B cell (primary cell): ENCODE measurements around the gene CRTC1. TPM values are rescaled to one million over a fixed set of nuclear protein-coding genes. Genes with fewer than 3 reads are reported as not detected.
A peak's percentile ranks its signal among the peaks of the same experiment; 100 is the strongest.

Experiments
- ATAC-seq: fragments of 200-7000 bp; cut with Tn5 transposase; one replicate; pipeline ENCODE4 v1.10.0; 2021; ENCODE audit warnings: low read depth, mild to moderate bottlenecking, moderate number of reproducible peaks, moderate library complexity
- CTCF ChIA-PET: fragments of 350-600 bp; sonication (Branson Sonifier 250); formaldehyde crosslinking; loops from one replicate; lab custom pipeline; 2021; ENCODE audit warnings: antibody characterized with exemption, inconsistent platforms; lab: Charles Lee
- POLR2A ChIA-PET: fragments of 350-600 bp; sonication (Branson Sonifier 250); formaldehyde crosslinking; loops from one replicate; lab custom pipeline; 2021; ENCODE audit warnings: antibody characterized with exemption; lab: Charles Lee
- DNase-seq: peaks from one replicate; pipeline ENCODE4 v3.0.0; 2013
- H2AFZ ChIP-seq: 2 replicates; pipeline ENCODE4 v1.6.1; 2012; ENCODE audit warnings: mild to moderate bottlenecking, low read depth, low read length; ENCODE audit not compliant: insufficient read depth, poor library complexity, severe bottlenecking
- H3K27ac ChIP-seq, 2 donors: 1 replicate in 1 of 2; 2 replicates in 1 of 2; pipeline ENCODE4 v1.5.1; 2012 to 2013; ENCODE audit warnings: low read length in 2 of 2, mild to moderate bottlenecking in 2 of 2, moderate library complexity in 1 of 2
- H3K27me3 ChIP-seq, 4 experiments: fragments of 200-600 bp in 1 of 4; sonication (generic) in 1 of 4; replicated peaks in 1 of 4; 1 replicate in 2 of 4; 2 replicates in 2 of 4; pipeline versions ENCODE4 v1.6.1 to v1.7.0; 2013 to 2016; ENCODE audit warnings: low read length in 3 of 4, mild to moderate bottlenecking in 2 of 4, mixed read lengths in 1 of 4, moderate library complexity in 1 of 4; ENCODE audit not compliant: insufficient read depth in 4 of 4, control insufficient read depth in 3 of 4; ENCODE audit errors: control extremely low read depth in 1 of 4
- H3K36me3 ChIP-seq, 2 experiments: replicated peaks in 1 of 2; 1 replicate in 1 of 2; 2 replicates in 1 of 2; pipeline versions ENCODE4 v1.6.1 to v1.7.1; 2013; ENCODE audit warnings: low read length in 1 of 2; ENCODE audit not compliant: insufficient read depth in 2 of 2, control insufficient read depth in 1 of 2; ENCODE audit errors: control extremely low read depth in 1 of 2, extremely low read depth in 1 of 2
- H3K4me1 ChIP-seq, 2 donors: fragments of 200-600 bp in 1 of 2; sonication (generic) in 1 of 2; 1 replicate in 1 of 2; 2 replicates in 1 of 2; pipeline versions ENCODE4 v1.5.1 to v1.6.1; 2013 to 2017; ENCODE audit warnings: low read length in 2 of 2; ENCODE audit not compliant: control insufficient read depth in 2 of 2, insufficient read depth in 2 of 2
- H3K4me2 ChIP-seq: replicated peaks from 2 replicates; pipeline ENCODE3; 2012; ENCODE audit warnings: mild to moderate bottlenecking, low read depth, low read length; ENCODE audit not compliant: poor library complexity, severe bottlenecking
- H3K4me3 ChIP-seq, 5 experiments: fragments of 200-600 bp in 1 of 5; sonication (generic) in 1 of 5; 1 replicate in 3 of 5; 2 replicates in 2 of 5; pipeline versions ENCODE4 v1.5.1 to v1.7.0; 2011 to 2016; ENCODE audit warnings: low read length in 4 of 5, mild to moderate bottlenecking in 4 of 5, low read depth in 2 of 5, control low read depth in 1 of 5, moderate library complexity in 1 of 5; ENCODE audit not compliant: insufficient read depth in 1 of 5; ENCODE audit errors: control extremely low read depth in 1 of 5, extremely low read depth in 1 of 5
- H3K79me2 ChIP-seq: fragments of 200-600 bp; sonication (generic); one replicate; pipeline ENCODE4 v1.6.0; 2016; ENCODE audit warnings: low read length; ENCODE audit not compliant: control insufficient read depth, insufficient read depth
- H3K9ac ChIP-seq: fragments of 200-600 bp; sonication (generic); 2 replicates; pipeline ENCODE4 v1.6.1; 2017; ENCODE audit warnings: mild to moderate bottlenecking, low read length, moderate library complexity
- H3K9me3 ChIP-seq, 3 donors: one replicate each; pipeline versions ENCODE4 v1.6.1 to v1.7.1; 2013; ENCODE audit warnings: low read length in 2 of 3; ENCODE audit not compliant: control insufficient read depth in 2 of 3, insufficient read depth in 1 of 3; ENCODE audit errors: control extremely low read depth in 1 of 3
- H4K20me1 ChIP-seq: 2 replicates; pipeline ENCODE4 v1.6.0; 2012; ENCODE audit warnings: mild to moderate bottlenecking, low read length; ENCODE audit not compliant: insufficient read depth, control insufficient read depth, poor library complexity, severe bottlenecking
- H3K27ac Mint-ChIP-seq: one replicate; pipeline ENCODE4 v1.8.0; 2021; ENCODE audit warnings: mixed read lengths
- H3K27me3 Mint-ChIP-seq: one replicate; pipeline ENCODE4 v1.8.0; 2021; ENCODE audit warnings: mixed read lengths
- H3K4me1 Mint-ChIP-seq: one replicate; pipeline ENCODE4 v1.8.0; 2021; ENCODE audit warnings: mixed read lengths
- H3K4me3 Mint-ChIP-seq: one replicate; pipeline ENCODE4 v1.8.0; 2021; ENCODE audit warnings: mixed read lengths
- H3K9me3 Mint-ChIP-seq: one replicate; pipeline ENCODE4 v1.8.0; 2022; ENCODE audit warnings: mixed read lengths; ENCODE audit not compliant: insufficient read depth
- EZH2 ChIP-seq: IDR thresholded peaks from 2 replicates; pipeline ENCODE4 v1.6.1; 2012; ENCODE audit warnings: borderline replicate concordance, low read depth, mild to moderate bottlenecking, moderate library complexity, low read length; ENCODE audit not compliant: insufficient read depth, poor library complexity, severe bottlenecking
- WGBS: methylation state at CpG from one replicate; pipeline ENCODE4 v1.1.5; 2013; ENCODE audit warnings: missing lambda C conversion rate; ENCODE audit not compliant: insufficient coverage; 5-methylcytosine and 5-hydroxymethylcytosine counted together
- intact Hi-C: fragments of 100-400 bp; cut with micrococcal nuclease; formaldehyde crosslinking; loops from one replicate; pipeline ENCODE4 v1.10.0; 2022
- polyA plus RNA-seq: library from polyadenylated mRNA; depleted of rRNA; stranded (reverse); fragments of >200 nt; gene quantifications from 2 replicates; pipeline ENCODE4 v1.2.3, GENCODE V29; 2012
- total RNA-seq, 2 donors: library from RNA; stranded (reverse); fragments of 120-200 nt in 1 of 2; gene quantifications; 1 replicate in 1 of 2; 2 replicates in 1 of 2; pipeline versions ENCODE4 v1.2.3 to v1.2.4, GENCODE V29; 2013 to 2022
- TF ChIP-seq, protein P1 (sequence below): fragments of 200-600 bp; IDR thresholded peaks from one replicate; pipeline ENCODE4 v1.8.0; 2022; ENCODE audit warnings: antibody characterized with exemption, mild to moderate bottlenecking

CRTC1 gene
- total and polyA plus RNA-seq, 2 donors (not counting 1 experiment from before 2014, with no cell fraction given) = 15.9 to 30.1 TPM

DNA sequence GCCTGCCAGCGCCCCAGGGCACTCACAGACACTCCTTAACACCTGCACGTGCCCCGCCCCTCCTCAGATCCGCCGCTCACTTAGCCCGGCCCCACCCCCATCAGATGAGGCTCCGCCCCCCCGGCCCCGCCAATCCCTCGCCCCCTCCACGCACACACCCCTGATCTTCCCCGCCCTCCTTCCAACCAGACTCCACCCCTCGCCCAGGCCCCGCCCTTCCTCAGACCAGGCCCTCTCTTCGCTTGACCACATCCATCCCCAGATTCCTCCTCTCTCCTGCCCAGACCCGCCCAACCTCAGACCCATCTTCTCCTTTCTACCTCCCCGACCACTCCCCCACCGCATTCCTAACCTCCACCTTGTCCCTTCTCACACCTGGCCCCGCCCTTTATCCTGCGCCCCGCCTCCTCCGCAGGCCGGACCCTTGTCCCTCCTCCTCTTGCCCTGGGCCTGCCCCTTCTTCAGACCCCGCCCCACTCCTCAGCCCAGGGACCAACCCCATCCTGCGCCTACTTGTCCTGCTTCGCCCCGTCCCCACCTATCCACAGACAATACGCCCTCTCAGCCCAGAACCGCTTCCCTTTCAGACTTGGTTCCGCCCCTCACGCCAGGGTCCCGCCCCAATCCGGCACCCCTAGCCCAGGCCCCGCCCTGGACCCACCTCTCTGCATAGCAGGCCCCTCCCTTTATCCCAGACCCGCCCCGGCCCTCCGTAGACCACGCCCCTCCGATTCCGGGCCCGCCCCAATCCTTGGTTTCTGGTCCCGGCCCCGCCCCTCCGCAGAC lies 47.1 kb upstream of the CRTC1 start:
- under 1% methylated on average over 37 of the region's 44 CpGs for WGBS
- peak overlapping the region in 4 of 5 experiments; percentile 71 to 95 (median 82) for H3K4me3 ChIP-seq
- CTCF ChIA-PET = no interaction called here

More for the DNA sequence above, 47.1 kb upstream of the CRTC1 start:
- H4K20me1 ChIP-seq = no peaks in the 10 kb centered on the region
- intact Hi-C loops = loop anchor here (1.0 to 5.0 kb wide), 8 partner anchors 47 to 427 kb away; partner anchors contain the start of genes ARMC6, CRTC1, ELL and SLC25A42
- H3K4me1 ChIP-seq = peaks cover 12 to 27% of the 10 kb centered on the region in 2 donors
- H3K27ac ChIP-seq = peak overlapping the region; percentile 46 to 84
- H3K9me3 ChIP-seq = peaks cover 0 to 6% (median 0%) of the 10 kb centered on the region in 3 donors
- peak overlapping the region; percentile 91 for H3K4me2 ChIP-seq
- H2AFZ ChIP-seq = peak overlapping the region; percentile 97
- Mint-ChIP-seq H3K4me1 (peaks cover 25% of the 10 kb centered on the region), H3K27ac (peak overlapping the region; percentile 95), H3K4me3 (peak overlapping the region; percentile 95), H3K9me3 (no peaks in the 10 kb centered on the region), H3K27me3 (peaks cover 3% of the 10 kb centered on the region)
- H3K9ac ChIP-seq = peak overlapping the region; percentile 93
- peaks cover 13% of the 10 kb centered on the region for H3K79me2 ChIP-seq
- POLR2A ChIA-PET = interaction anchor here (1.6 kb wide), 1 partner anchor 47 kb away, joined by 4 read pairs; the partner anchor contains the start of gene REX1BD
- ATAC-seq = peak; percentile 87
- no peaks in the 10 kb centered on the region for H3K27me3 ChIP-seq
- DNase-seq = peak; percentile 98
- no peak for TF ChIP-seq EZH2
- TF ChIP-seq, protein P1, sequence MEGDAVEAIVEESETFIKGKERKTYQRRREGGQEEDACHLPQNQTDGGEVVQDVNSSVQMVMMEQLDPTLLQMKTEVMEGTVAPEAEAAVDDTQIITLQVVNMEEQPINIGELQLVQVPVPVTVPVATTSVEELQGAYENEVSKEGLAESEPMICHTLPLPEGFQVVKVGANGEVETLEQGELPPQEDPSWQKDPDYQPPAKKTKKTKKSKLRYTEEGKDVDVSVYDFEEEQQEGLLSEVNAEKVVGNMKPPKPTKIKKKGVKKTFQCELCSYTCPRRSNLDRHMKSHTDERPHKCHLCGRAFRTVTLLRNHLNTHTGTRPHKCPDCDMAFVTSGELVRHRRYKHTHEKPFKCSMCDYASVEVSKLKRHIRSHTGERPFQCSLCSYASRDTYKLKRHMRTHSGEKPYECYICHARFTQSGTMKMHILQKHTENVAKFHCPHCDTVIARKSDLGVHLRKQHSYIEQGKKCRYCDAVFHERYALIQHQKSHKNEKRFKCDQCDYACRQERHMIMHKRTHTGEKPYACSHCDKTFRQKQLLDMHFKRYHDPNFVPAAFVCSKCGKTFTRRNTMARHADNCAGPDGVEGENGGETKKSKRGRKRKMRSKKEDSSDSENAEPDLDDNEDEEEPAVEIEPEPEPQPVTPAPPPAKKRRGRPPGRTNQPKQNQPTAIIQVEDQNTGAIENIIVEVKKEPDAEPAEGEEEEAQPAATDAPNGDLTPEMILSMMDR = no peak
- no peaks in the 10 kb centered on the region for H3K36me3 ChIP-seq
